DMS53 treated with DMSO at 0.1 percent for 48 hours (cell line): ENCODE measurements around the gene ENDOV.

Experiments used
- DNase-seq: peaks from one replicate; lab custom pipeline; 2025; ENCODE audit not compliant: unreplicated experiment; lab: John Stamatoyannopoulos, UW

Gene ENDOV

DNA sequence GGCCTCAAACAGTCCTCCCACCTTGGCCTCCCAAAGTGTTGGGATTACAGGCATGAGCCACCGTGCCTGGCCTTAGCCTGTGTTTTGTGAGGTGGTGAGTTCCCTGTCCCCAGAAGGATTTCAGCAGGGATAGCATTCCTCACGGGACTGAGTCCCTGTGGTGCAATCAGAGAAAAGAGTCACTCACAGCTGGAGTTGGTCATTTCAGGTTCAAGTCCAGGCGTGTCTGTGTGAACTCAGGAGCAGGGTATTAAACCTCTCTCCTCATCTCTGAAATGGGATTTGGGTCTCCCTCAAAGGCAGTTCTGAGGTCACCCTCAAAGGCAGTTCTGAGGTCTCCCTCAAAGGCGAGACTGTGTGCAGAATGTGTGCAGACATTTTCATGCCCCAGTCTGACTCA lies 32.8 kb downstream of the ENDOV start:
- DNase-seq = no peak

DNA sequence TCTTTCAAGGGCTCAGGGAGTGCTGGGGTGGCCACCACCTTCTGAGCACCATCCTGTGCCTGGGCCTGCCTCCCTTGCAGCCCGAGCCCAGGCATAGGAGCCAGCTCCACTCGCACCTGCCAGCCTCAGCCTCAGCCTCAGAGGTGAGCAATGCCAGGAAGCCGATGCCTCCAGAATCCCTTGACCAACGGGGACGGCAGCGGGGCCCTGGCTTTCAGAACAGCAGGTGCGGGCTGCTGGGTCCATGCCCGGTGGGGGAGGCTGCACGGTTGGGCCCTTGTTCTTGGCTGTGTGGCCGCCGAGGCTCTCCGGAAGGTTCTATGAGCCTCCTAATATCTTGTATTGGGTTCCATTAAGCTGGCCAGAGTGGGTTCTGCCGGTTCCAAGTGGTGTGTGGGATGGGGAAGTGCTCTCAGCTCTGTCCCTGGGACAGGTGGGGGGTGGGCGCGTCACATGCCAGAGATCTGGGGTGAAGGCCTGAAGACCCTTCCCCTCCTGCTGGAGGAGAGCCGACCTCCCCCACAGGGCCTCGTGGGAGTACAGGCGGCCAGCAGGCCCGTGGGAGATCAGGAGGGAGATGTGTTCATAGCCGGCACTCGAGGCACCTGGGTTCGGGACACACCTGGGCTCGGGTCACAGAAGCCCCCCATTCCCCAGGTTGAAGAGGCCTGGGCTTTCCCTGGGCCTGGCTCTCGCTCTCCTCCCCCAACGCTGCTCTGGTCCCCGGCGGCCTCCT lies 34.4 kb downstream of the ENDOV start:
- no peak for DNase-seq

DNA sequence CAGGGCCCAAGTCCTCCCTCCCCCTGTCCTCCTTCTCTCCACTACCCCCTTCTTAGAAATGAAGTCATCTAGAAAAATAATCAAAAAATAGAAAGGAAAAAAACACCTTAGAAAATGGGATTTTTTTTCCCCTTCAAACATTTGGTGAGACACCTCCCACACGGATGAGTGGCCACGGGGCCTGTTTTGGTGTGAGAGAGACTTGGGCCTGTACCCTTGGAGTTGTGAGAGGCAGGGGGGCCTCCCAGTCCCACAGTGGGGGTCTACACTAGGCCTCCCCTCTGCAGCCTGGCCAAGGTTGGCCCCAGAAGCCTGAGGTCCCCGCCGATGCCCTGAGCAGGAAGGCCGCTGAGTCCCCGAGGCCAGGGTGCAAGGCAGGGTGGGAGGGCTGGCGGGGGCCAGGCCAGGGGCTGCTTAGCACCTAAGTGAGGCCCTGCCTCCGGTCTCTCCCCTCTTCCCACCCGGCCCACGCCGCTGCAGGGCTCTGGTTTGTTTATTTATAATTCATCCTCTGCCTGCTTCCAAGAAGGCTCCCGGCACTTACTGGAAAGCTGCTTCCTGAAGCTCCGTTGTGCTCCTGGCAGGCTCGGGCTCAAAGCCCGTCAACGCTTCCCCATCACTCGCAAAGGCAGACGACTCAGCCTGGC lies 35.1 kb downstream of the ENDOV start:
- DNase-seq = no peak

DNA sequence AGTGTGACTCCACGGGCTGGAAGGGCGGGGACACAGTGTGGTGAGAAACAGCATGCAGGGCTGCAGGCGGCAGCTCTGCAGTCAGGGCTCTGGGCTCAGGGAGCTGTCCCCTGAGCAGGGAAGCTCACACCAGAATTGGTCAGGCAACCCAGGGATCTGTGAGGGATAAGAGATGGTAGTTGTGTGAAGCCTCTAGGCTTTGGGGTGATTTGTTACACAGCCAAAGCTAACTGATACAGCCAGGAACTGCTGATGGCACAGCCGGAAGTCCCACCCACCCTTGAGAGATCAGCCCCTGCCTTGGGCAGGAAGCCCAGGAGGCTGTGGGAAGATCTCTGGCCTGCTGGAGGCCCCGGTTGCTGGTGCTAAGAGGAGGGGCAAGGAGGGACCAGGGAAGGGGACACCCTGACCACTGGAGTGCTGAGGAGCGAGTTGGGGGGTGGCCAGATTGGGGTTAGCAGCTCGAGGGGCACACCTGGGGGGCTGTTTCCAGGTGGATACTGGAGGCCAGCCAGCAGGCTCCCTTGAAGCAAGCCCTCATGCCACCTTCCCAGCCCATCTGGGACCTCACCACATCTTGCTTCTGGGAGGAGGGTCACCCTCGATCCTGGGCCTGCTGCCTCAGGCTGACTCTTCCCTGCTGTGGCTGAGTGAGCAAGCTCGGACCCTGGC lies 36.3 kb downstream of the ENDOV start:
- DNase-seq = no peak

DNA sequence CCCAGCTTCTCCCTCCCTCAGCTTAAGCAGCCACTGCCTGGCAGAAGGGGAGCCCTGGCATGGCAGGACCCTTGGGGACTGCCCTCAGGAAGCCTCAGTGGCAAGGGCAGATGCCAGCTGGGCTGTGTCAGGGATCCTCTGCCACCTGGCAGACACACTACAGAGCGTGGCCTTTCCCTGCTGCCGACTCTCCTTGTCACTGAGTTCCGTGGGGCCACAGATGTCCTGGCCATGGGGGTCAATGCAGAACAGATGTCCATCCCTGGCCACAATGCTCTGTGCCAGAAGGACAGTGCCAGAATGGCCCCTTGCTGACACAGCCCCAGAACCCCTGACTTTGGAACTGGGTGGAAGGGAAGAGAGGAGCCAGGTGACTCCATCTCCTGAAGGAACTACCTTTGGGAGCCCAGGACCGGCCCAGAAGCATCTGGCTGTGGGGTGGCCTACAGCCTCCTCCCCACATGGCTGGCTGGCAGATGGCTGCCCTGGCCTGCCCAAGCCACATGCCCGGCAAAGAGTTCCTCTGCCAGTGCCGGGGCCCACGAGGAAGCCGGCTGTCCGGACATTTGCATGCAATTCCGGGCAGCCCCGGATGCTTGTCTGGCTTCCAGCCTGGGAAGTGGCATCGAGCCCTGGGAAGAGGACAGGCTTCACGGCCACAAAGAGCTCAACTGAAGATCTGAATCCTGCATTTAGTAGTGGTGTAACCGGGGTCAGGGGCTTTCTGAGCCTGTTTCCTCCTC lies 37.4 kb downstream of the ENDOV start:
- DNase-seq = no peak

DNA sequence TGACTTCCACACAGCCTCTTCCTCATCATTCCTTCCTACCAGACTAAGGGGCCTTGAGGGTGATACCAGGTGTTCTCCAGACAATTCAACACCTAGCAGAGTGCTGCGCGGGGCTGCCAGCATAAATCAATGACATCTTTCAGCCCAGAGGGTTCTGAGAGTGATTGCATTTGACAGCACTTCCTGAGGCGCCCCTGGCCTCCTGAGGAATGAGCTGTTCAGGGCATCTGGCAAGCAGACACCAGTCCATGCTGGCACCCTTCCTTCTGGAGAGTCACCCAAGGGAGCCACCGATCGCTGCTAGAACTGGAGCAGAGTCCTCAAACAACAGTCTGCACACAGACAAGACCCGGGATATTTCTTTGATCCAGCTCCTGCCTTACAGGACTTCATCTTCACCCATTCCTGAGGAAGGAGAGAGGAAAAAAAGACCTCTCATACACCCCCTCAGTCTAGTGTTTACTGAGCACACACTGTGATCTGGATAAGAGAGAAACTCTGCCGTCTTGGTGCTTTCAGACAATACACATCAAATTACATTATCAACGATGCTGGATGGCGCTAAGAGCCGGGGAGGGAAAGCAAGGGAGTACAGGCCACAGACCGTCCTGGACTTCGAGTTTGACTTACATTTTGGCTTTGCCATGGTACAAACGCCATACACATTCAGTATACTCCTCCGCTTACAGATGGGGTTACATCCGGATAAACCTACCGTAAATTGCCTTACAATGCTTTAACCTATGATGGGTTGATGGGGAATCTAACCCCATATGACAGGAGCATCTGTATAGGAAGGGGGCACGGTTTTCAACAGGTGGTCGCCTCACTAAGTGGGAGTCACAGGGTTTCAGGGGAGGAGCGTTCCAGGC lies 38.4 kb downstream of the ENDOV start:
- DNase-seq = no peak

DNA sequence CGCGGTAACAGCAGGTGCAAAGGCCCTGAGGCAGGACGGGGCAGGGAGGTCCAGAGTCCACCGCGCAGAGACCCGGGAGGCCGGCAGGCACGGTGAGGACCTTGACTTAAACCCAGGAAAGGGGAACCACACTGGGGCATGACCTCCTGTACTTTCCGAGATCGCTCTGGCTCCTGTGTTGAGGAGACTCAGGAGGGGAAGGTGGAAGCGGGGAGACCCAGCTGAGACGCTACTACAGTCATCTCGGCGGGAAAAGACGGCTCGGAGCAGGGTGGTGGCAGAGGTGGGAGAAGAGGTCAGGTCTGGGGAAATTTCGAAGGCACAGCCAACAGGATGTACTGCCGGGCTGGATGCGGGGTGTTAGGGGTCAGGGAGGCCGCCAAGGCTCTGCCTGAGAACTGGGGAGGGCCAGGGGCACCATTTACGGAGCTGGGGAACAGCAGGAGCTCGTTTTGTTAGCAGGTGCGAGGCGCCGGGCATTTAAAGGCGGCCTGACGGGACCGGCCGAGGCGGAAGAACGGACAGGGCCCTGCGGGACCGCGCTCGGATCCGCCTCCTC lies 39.1 kb downstream of the ENDOV start:
- no peak for DNase-seq

DNA sequence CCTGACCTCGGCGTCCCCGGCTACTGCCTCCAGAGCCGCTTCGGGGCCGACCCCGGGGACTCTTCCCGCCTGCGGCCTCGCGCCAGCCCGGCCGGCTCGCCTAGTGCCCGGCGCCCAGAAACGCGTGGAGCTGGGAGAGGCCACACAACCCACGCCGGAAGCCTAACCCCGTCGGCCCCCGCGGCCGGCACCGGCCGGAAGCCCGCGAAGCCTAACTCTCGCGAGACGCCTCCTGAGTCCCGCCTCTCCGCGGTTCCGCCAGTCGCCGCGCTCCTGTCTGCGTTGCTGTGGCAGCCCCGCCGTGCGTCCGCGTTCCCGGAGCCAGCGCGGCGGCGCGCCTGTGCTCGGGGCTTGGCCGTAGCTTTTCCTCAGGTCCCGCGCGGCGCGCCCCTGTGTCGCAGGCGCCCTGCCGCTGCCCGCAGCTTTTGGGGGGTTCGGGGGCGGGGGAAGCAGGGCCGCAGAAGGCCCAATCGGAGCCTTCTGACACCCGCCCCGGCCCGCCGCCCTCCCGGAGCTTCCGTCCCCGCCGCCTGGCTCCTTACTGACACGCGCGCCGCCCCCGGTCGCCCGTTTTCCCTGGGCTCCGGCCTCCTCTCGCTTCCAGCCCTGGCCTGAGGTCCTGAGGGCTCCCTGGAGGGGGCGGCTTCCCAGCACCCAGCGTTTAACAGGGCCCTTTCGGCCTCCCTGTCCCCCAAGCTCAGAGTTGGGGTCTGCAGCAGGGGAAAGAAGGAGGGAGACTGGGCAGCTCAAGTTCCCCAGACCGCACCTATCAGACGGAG lies 39.8 kb downstream of the ENDOV start:
- DNase-seq = peak; percentile 88

DNA sequence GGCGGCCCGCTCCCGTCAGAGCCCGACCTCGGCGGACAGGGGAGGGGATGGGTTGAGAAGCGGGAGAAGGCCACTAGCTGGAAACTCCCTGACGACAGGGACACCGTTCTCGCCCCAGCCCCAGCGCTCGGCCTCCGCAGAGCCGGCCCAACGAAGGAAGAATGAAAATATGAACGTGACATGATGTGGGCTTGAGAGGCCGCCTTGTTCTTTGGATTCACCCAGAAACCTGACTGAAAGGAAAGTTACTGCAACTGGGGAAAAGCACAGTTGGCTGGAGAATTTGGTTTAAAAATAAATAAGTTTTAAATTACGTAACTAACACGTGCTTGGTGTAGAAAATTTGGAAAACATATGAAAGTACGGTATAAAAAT lies 40.4 kb downstream of the ENDOV start:
- no peak for DNase-seq

DNA sequence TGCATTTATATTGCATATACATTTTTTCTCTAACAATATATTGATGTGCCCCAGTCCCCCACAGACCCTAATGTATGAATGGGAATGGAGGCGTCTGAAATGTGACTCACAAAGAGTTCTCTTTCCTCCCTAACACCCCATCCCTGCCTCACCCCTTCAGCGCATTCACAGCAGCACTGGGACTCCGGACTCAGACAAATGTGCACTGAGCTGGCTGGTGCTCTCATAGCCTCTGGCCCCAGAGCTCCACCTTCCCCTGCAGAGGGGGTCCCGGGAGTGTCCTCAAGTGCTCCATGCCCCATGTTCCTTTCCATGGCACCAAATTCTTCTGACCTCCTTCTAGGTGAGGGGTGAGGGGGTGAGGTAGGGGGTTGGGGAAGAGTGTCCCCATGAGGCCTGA lies 40.8 kb downstream of the ENDOV start:
- no peak for DNase-seq

DNA sequence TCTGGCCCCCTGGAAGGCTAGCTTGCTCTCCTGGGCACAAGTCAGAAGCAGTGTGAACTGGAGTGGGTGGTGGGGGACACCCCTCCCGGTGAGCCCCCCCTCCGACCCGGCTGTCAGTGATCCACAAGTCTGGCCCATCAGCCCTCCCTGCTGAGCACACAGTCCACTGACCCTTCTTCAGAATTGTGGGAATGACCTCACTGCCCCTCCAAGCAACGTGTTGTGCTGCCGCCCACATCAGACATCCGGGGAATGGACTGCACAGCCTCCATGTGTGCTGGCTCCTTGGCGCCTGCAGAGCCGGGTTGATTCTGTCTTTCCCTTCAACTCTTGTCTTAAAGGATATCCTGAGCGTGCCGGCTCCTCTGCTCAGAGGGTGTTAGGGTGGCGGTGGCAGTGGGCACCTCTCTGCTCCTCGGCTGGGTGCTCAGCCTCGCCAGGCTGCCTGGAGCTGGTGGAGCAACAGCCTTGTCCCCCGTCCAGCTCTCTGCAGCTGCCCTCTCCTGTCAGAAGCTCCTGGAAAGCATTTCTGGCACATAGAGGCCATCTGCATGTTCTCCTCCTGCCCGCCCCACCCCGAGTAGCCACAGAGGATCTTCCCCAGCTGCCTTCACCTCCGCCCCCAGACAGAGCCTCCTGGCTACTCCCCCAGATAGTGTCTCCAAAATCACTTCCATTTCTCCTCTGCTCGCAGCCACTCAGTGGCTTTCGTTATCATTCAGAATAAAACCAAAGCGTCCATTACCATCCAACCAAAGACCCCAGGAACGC lies 41.7 kb downstream of the ENDOV start:
- no peak for DNase-seq

DNA sequence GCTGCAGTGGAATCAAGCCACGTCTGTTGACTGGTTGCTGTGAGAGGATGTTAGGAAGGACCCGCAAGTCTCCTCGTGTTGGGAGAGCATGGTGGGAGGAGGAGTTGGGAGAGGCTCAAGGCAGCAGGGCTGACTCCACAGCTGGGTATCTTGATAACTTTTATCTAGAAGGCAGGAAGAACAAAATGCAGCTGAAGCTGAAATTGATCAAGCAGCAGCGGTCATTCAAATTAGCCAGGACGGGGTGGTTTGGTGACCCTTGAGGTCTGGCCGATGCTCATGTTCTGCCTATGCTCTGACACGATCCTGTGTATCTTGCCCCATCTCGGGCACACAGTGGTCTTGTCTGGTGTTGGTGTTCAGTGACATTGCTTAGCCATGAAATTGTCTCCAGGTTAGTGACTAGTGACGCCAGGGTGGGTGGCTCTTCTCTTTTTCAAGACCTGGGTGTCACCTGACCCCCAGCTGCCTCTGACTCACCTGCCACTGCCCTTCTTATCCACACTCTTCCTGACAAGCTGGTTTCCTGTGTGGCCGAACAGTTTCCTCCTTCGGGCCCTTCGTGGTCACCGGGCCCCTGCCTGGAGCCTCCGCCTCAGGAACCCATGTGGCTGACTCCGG lies 42.4 kb downstream of the ENDOV start:
- DNase-seq = peak; percentile 31

DNA sequence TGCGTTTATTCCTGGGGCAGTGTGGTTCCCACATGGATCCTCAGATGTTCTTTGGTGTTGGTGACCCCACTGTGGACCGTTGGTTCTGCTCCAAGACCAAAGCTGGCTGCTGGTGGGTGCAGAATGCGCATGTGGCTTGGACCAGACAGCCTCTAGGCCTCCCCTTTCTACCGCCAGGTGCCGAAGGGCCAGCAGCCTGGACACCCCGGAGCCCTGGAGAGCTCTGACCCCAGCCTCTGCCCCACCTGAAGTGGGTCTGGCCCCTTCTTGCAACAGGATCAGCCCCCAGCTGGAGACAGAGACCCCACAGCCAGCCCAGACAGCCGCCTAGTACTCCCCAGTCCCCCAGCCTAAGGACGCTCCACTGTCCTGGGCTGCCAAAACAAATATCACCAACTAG lies 43.0 kb downstream of the ENDOV start:
- DNase-seq = no peak

DNA sequence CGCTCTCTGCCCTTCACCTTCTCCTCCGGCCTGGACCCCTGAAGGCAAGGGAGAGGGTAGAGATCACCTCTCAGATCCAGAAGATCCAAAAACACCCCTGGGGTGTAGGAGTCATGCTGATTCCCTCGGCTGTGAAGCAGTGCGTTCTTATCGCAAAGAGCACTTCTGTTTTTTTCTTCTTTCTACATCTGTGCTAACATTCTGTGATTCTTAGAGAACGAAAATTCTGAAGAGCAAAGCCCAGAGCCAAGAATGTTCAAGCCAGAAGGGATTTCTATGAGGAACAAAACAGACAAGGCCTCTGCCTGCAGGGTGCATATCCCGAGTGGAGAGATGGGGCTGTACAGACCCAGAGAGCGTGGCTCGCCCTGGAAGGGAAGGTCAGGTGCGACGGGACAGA lies 44.3 kb downstream of the ENDOV start:
- no peak for DNase-seq

DNA sequence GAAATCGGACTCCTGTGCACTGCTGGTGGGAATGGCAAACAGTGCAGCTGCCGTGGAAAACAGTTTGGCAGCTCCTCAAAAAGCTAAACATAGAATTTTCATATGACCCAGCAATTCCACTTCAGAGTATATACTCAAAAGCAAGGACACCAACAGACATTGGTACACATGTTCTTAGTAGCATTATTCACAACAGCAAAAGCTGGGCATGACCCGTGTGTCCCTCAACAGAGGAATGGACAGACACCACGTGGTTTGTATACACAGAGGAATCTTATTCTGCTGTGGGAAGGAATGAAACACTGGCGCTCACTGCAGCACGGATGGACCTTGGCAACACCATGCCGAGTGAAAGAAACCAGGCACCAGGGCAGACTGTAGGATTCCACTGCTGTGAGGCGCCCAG lies 45.5 kb downstream of the ENDOV start:
- DNase-seq = no peak

DNA sequence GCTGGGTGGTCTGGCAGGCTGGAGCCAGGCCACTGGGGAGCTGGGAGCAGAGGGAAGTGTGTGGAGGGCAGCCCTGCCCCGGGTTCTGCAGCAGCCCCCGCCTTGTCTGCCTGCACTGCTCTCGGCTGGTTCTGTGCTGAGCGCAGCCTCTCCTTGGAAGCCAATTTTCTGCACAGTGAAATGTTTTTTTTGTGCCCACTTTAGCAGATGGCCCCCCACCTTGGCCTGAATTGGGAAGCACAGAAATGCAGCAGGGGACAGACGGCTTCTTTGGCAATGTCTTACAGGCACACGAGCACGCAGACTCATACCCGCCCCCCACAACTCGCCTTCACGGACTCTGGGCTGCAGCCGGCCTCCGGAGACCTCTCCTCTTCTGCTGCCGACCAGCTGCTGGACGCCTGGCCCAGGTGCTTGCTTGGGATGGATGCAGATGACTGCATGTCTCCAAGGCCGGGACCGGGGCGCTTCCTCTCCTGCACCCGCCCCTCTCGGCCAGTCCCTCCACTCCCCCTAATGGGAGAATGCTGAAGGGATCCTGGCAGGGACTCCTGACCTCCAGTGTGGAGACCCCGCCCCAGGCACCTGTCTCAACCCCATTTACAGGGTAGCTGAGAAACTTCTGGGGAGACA lies 46.7 kb downstream of the ENDOV start:
- no peak for DNase-seq

DNA sequence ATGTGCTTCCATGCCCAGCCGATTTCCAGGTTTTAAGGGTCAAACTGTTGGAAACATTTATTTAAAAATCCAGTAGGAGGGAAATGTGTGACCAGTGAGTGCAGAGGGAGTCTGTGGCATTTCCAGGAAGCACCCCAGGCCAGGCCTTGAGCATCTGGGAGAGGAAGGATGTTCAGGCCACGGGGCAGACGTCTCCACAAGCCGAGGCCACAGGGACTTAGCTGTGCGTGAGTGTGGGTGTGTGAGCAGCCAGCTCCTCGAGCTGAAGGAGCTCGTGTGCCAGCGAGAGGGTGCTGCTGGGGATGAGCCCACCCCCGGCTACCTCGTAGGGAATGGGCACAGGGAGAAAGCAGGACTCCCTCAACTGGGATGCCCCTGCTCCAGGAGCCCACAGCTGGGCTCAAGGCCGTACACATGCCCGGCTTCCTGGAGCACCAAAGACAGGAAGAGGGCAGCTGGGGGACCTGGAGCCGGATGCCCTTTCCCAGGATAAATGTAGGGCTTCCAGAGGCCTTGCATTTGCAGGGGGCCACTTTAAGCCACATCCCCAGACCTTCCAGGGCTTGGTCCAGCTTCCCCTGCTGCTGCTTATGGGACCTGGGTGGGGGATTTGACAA lies 48.9 kb downstream of the ENDOV start:
- no peak for DNase-seq

DNA sequence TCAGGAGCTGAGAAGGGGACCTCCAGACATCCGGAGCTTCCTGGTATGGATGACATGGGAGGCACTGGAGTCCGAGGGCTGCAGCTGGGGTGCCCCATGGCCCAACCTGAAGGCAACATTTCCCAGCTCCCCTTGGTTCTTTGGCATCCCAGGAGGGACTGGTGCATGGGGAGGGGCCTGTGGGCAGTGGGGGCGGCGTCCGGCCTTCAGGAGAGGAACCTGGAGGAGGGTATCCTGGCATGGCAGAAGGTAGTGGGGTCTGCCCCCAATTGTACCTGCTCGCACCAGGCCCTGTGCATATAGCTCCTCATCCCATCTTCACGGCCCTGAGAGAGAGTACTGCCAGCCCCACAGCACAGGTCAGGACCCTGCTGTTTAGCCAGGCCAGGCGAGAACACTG lies 49.5 kb downstream of the ENDOV start:
- DNase-seq = no peak
